Endodermal cell (in vitro differentiated cells): ENCODE data around the gene TUBE1. TPM values are rescaled to one million over a fixed set of nuclear protein-coding genes. Genes with fewer than 3 reads are reported as not detected.

Experiments used
- DNase-seq: peaks from one replicate; pipeline ENCODE4 v3.0.0-alpha.2; 2017
- H3K27ac ChIP-seq: 2 replicates; pipeline ENCODE4 v1.5.1; 2013; ENCODE audit warnings: mild to moderate bottlenecking, low read depth, low read length, moderate library complexity
- H3K27me3 ChIP-seq: 2 replicates; pipeline ENCODE4 v1.6.1; 2013; ENCODE audit warnings: mild to moderate bottlenecking, low read length, moderate library complexity; ENCODE audit not compliant: insufficient read depth, control insufficient read depth, poor library complexity, severe bottlenecking
- H3K36me3 ChIP-seq: 2 replicates; pipeline ENCODE4 v1.7.0; 2013; ENCODE audit warnings: mild to moderate bottlenecking, low read length, moderate library complexity; ENCODE audit not compliant: control insufficient read depth, insufficient read depth
- H3K4me1 ChIP-seq: one replicate; pipeline ENCODE4 v1.7.0; 2013; ENCODE audit warnings: low read length; ENCODE audit not compliant: control insufficient read depth, insufficient read depth
- H3K4me3 ChIP-seq: 2 replicates; pipeline ENCODE4 v1.5.1; 2013; ENCODE audit warnings: mild to moderate bottlenecking, low read length, moderate library complexity
- H3K9ac ChIP-seq: 2 replicates; pipeline ENCODE4 v1.6.1; 2013; ENCODE audit warnings: mild to moderate bottlenecking, low read length, moderate library complexity; ENCODE audit not compliant: poor library complexity, severe bottlenecking; ENCODE audit errors: extremely low read depth
- H3K9me3 ChIP-seq: 2 replicates; pipeline ENCODE4 v1.6.1; 2013; ENCODE audit warnings: mild to moderate bottlenecking, low read length, moderate library complexity; ENCODE audit not compliant: control insufficient read depth
- H3K27ac Mint-ChIP-seq: 2 replicates; pipeline ENCODE4 v1.8.0; 2020; ENCODE audit warnings: mixed read lengths
- H3K27me3 Mint-ChIP-seq: 2 replicates; pipeline ENCODE4 v1.8.0; 2021; ENCODE audit warnings: mild to moderate bottlenecking, mixed read lengths; ENCODE audit not compliant: insufficient read depth
- H3K36me3 Mint-ChIP-seq: 2 replicates; pipeline ENCODE4 v1.8.0; 2020; ENCODE audit warnings: low read depth, mixed read lengths
- H3K4me1 Mint-ChIP-seq: 2 replicates; pipeline ENCODE4 v1.8.0; 2020; ENCODE audit warnings: mixed read lengths
- H3K4me3 Mint-ChIP-seq: 2 replicates; pipeline ENCODE4 v1.8.0; 2020; ENCODE audit warnings: mild to moderate bottlenecking, moderate library complexity, mixed read lengths
- H3K9me3 Mint-ChIP-seq: 2 replicates; pipeline ENCODE4 v1.8.0; 2020; ENCODE audit warnings: mild to moderate bottlenecking, mixed read lengths
- CTCF ChIP-seq: fragments of 200-600 bp; sonication (generic); conservative IDR thresholded peaks from 2 replicates; pipeline ENCODE4 v1.5.0; 2021; ENCODE audit warnings: antibody characterized with exemption, mild to moderate bottlenecking
- WGBS, 2 experiments: methylation state at CpG; one replicate each; pipeline versions ENCODE4 v1.1.5 to v1.1.7; 2013; ENCODE audit warnings: missing lambda C conversion rate in 2 of 2, mixed read lengths in 1 of 2; ENCODE audit not compliant: insufficient coverage in 1 of 2, insufficient read length in 1 of 2; 5-methylcytosine and 5-hydroxymethylcytosine counted together
- long read RNA-seq, 4 experiments: library from polyadenylated mRNA in 2 of 4; library from RNA in 1 of 4; library from capped mRNA in 1 of 4; stranded (forward) in 3 of 4; unstranded in 1 of 4; transcript quantifications; one replicate each; pipeline ENCODE4 v2.0.0, GENCODE V29; 2020 to 2021; ENCODE audit warnings: inconsistent platforms in 1 of 4
- polyA plus RNA-seq, 2 experiments: library from polyadenylated mRNA; stranded (reverse); fragments of 50-300 nt; gene quantifications; one replicate each; pipeline ENCODE4 v1.2.3, GENCODE V29; 2013
- total RNA-seq, 2 donors: library from RNA; stranded (reverse); fragmentation: NEBNext Ultra II Directional in 1 of 2; extraction: Animal tissue kit (Norgen Biotek cat#: 25700) in 1 of 2; gene quantifications; 2 replicates in 1 of 2; 3 replicates in 1 of 2; pipeline ENCODE4 v1.2.1, GENCODE V29; 2021

The TUBE1 gene, protein sequence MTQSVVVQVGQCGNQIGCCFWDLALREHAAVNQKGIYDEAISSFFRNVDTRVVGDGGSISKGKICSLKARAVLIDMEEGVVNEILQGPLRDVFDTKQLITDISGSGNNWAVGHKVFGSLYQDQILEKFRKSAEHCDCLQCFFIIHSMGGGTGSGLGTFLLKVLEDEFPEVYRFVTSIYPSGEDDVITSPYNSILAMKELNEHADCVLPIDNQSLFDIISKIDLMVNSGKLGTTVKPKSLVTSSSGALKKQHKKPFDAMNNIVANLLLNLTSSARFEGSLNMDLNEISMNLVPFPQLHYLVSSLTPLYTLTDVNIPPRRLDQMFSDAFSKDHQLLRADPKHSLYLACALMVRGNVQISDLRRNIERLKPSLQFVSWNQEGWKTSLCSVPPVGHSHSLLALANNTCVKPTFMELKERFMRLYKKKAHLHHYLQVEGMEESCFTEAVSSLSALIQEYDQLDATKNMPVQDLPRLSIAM
- total RNA-seq = 10 to 100 TPM; 27.7 to 40.2 TPM
- 33.9 TPM for polyA plus RNA-seq (2013, experiment 1 of 2)
- 27.7 TPM for polyA plus RNA-seq (2013, experiment 2 of 2)
- long read RNA-seq, experiment 1, partial matches to known transcripts = 1 of 6 reads
- long read RNA-seq, experiment 1, other reads (novel, unspliced or antisense) = 2 of 6 reads
- long read RNA-seq, experiment 2, transcript TUBE1-202 (12 exons, 2,142 nt) = major isoform, 24 of 45 reads
- long read RNA-seq, experiment 2, partial matches to known transcripts = 7 of 45 reads
- long read RNA-seq, experiment 2, other reads (novel, unspliced or antisense) = 13 of 45 reads
- long read RNA-seq, experiment 3, transcript TUBE1-202 (12 exons, 2,142 nt) = major isoform, 105 of 197 reads
- long read RNA-seq, experiment 3, partial matches to known transcripts = 18 of 197 reads
- long read RNA-seq, experiment 3, other reads (novel, unspliced or antisense) = 69 of 197 reads
- long read RNA-seq, experiment 4, transcript TUBE1-202 (12 exons, 2,142 nt) = major isoform, 36 of 66 reads
- long read RNA-seq, experiment 4, partial matches to known transcripts = 7 of 66 reads
- long read RNA-seq, experiment 4, other reads (novel, unspliced or antisense) = 22 of 66 reads

- peak within 1 kb of the TSS; percentile 94 for H3K4me3 ChIP-seq
- peak within 1 kb of the TSS; percentile 59 for H3K27ac ChIP-seq
- no peak within 1 kb of the TSS for H3K27ac Mint-ChIP-seq
- peaks cover 3% of the 10 kb centered on the region for H3K4me1 Mint-ChIP-seq
- H3K36me3 Mint-ChIP-seq = peaks cover 34% of the 10 kb centered on the region
- no peaks in the 10 kb centered on the region for H3K9me3 ChIP-seq
- 0% methylated on average over 29 to 60 of the region's 60 CpGs for WGBS, 2 experiments
- peak; percentile 97 for DNase-seq
- H3K9ac ChIP-seq = peak within 1 kb of the TSS; percentile 56
- H3K9me3 Mint-ChIP-seq = no peaks in the 10 kb centered on the region
- H3K27me3 Mint-ChIP-seq = peaks cover 2% of the 10 kb centered on the region
- no peaks in the 10 kb centered on the region for H3K4me1 ChIP-seq
- peaks cover 25% of the 10 kb centered on the region for H3K36me3 ChIP-seq
- peaks cover 13% of the 10 kb centered on the region for H3K27me3 ChIP-seq
- peak; percentile 12 for TF ChIP-seq CTCF
- no peak within 1 kb of the TSS for H3K4me3 Mint-ChIP-seq
These were observed at the start of gene TUBE1, which contains the start of gene FAM229B for GRCh38 chr6:112087136-112087911. TUBE1 (minus strand) TSS chr6:112087482; CDS start chr6:112087434, 48 bp downstream. FAM229B (plus strand) TSS chr6:112087591; CDS start chr6:112099284, 11,693 bp downstream.

DNA sequence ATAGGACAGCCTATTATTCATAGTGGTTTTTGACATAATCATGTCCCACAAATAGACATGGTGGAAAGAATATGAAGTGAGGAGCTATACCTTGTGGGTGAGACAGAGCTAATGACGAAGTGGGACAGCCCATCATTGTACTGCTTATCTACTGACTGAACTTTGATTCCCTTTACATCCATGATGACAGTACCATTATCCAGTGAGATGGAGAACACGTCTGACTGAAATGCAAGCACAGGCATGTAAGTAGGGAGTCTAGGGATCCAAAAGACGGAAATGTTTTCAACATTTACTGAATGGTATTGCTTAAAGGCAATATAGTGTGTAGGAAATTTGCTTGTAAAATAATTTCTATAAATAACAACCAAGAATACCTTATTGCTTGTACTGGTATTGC lies 43.6 kb upstream of the TUBE1 start:
- Histone ChIP-seq H3K4me1 (no peaks in the 10 kb centered on the region), H3K4me3 (no peak overlapping the region), H3K9ac (no peak overlapping the region), H3K27ac (no peak overlapping the region), H3K27me3 (no peaks in the 10 kb centered on the region), H3K9me3 (no peaks in the 10 kb centered on the region), H3K36me3 (no peaks in the 10 kb centered on the region)
- no peak overlapping the region for H3K4me3 Mint-ChIP-seq
- H3K4me1 Mint-ChIP-seq = no peaks in the 10 kb centered on the region
- no peak for DNase-seq
- no peak overlapping the region for H3K27ac Mint-ChIP-seq
- no peaks in the 10 kb centered on the region for H3K9me3 Mint-ChIP-seq
- H3K36me3 Mint-ChIP-seq = no peaks in the 10 kb centered on the region
- no peaks in the 10 kb centered on the region for H3K27me3 Mint-ChIP-seq
- 82 to 100% methylated on average over 2 to 3 of the region's 3 CpGs for WGBS, 2 experiments
- TF ChIP-seq CTCF = no peak

DNA sequence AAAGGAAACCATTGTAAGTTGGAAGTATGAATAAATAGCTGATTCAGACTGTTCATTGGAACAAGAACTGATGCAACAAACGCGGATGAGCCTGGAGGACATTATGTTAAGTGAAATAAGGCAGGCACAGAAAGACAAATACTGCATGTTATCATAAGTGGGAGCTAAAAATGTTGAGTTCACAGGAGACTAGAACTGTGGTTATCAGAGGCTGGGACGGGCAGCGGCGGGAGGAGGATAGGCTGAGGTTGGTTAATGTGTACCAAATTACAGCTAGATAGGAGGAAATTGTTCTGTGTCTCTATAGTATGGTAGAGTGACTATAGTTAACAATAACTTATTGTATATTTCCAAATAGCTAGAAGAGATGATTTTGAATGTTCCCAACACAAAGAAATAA lies 40.9 kb upstream of the TUBE1 start:
- H3K36me3 ChIP-seq = no peaks in the 10 kb centered on the region
- no peaks in the 10 kb centered on the region for H3K4me1 ChIP-seq
- H3K27ac Mint-ChIP-seq = no peak overlapping the region
- H3K27ac ChIP-seq = no peak overlapping the region
- no peaks in the 10 kb centered on the region for H3K9me3 ChIP-seq
- H3K4me3 Mint-ChIP-seq = no peak overlapping the region
- no peaks in the 10 kb centered on the region for H3K27me3 ChIP-seq
- 90 to 98% methylated on average over 2 to 5 of the region's 5 CpGs for WGBS, 2 experiments
- no peak overlapping the region for H3K4me3 ChIP-seq
- TF ChIP-seq CTCF = no peak
- no peak overlapping the region for H3K9ac ChIP-seq
- DNase-seq = no peak
- H3K36me3 Mint-ChIP-seq = no peaks in the 10 kb centered on the region
- no peaks in the 10 kb centered on the region for H3K27me3 Mint-ChIP-seq
- H3K9me3 Mint-ChIP-seq = no peaks in the 10 kb centered on the region
- H3K4me1 Mint-ChIP-seq = peaks cover 3% of the 10 kb centered on the region
